Right lobe of liver (tissue), 4 donors: ENCODE measurements around the gene HIVEP2.

Experiments
- POLR2A ChIP-seq: fragments of 450-650 bp; IDR thresholded peaks from one replicate; pipeline ENCODE4 v1.6.1; 2017; ENCODE audit warnings: antibody characterized with exemption, mild to moderate bottlenecking
- TF ChIP-seq, protein P1 (sequence below), 4 donors: fragments of 200-600 bp in 3 of 4; fragments of 450-650 bp in 1 of 4; IDR thresholded peaks; one replicate each; pipeline versions ENCODE4 v1.5.1 to v1.8.0; 2016 to 2022; ENCODE audit warnings: antibody characterized with exemption in 4 of 4, mild to moderate bottlenecking in 2 of 4
- donor health status: DM: no; HTN: no; CAD: no.
- donor health status: DM: no; HTN: no; CAD: no.
- donor health status: DM: no; HTN: yes; CAD: no.

- TF ChIP-seq, protein P1, sequence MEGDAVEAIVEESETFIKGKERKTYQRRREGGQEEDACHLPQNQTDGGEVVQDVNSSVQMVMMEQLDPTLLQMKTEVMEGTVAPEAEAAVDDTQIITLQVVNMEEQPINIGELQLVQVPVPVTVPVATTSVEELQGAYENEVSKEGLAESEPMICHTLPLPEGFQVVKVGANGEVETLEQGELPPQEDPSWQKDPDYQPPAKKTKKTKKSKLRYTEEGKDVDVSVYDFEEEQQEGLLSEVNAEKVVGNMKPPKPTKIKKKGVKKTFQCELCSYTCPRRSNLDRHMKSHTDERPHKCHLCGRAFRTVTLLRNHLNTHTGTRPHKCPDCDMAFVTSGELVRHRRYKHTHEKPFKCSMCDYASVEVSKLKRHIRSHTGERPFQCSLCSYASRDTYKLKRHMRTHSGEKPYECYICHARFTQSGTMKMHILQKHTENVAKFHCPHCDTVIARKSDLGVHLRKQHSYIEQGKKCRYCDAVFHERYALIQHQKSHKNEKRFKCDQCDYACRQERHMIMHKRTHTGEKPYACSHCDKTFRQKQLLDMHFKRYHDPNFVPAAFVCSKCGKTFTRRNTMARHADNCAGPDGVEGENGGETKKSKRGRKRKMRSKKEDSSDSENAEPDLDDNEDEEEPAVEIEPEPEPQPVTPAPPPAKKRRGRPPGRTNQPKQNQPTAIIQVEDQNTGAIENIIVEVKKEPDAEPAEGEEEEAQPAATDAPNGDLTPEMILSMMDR (IDR thresholded peaks at IDR 0.05): no peak
- TF ChIP-seq POLR2A: no peak
Observed at GRCh38 chr6:142797159-142797558, 147.8 kb downstream of the HIVEP2 start.
